Measurements from ENCODE around the gene PNISR.

DNA sequence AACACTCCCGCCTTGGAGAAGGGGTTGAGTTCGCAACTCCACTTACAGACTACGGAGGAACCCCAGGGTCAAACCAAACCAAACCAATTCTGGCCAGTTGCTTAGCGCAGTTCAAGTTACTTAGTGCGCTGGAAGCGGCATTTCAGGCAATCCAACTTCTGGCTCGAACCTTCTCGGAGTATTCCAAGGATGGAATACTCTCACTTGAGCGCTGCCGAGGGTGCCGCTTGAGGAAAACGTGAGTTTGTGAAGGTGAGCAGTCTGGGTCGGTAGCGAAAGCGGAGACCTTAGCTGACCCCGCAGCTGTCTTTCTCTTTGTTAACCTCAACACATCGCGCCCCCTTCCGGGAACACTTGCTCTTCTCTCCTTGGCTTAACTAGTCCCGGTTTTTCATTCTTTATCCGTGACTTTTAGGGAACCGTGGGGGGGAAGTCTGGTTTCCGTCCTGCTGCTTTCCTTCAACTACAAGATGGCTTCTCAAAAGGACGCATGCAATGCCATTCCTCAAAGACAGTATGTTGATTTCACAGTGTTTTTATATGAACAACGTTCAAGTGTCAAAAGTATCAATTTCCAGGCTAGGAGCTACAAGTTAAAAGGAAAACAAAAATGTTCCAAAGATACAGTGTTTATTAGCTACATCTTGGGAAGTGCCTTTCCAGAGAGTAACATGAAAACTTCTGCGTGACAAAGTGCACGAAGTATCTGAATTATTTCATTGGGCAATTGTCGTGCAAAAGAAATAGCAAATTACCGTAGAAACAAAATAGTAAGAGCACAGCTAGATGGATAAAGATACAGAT lies 741 bp upstream of the PNISR start:
- TF ChIP-seq, protein P1, sequence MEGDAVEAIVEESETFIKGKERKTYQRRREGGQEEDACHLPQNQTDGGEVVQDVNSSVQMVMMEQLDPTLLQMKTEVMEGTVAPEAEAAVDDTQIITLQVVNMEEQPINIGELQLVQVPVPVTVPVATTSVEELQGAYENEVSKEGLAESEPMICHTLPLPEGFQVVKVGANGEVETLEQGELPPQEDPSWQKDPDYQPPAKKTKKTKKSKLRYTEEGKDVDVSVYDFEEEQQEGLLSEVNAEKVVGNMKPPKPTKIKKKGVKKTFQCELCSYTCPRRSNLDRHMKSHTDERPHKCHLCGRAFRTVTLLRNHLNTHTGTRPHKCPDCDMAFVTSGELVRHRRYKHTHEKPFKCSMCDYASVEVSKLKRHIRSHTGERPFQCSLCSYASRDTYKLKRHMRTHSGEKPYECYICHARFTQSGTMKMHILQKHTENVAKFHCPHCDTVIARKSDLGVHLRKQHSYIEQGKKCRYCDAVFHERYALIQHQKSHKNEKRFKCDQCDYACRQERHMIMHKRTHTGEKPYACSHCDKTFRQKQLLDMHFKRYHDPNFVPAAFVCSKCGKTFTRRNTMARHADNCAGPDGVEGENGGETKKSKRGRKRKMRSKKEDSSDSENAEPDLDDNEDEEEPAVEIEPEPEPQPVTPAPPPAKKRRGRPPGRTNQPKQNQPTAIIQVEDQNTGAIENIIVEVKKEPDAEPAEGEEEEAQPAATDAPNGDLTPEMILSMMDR (IDR thresholded peaks at IDR 0.05) = peak; percentile 78
- TF ChIP-seq POLR2AphosphoS5 (IDR thresholded peaks at IDR 0.05; ENCODE audit: low read depth, low read length) (no peak; the same call in 1 of the 2 replicates), TCF7L2 (IDR thresholded peaks at IDR 0.05; ENCODE audit: low read depth, low read length) (peak; percentile 36; the same call in 1 of the 2 replicates), SIN3A (IDR thresholded peaks at IDR 0.05; ENCODE audit: borderline replicate concordance, insufficient read depth, low read depth, low read length) (no peak)
- TF ChIP-seq, protein P2, sequence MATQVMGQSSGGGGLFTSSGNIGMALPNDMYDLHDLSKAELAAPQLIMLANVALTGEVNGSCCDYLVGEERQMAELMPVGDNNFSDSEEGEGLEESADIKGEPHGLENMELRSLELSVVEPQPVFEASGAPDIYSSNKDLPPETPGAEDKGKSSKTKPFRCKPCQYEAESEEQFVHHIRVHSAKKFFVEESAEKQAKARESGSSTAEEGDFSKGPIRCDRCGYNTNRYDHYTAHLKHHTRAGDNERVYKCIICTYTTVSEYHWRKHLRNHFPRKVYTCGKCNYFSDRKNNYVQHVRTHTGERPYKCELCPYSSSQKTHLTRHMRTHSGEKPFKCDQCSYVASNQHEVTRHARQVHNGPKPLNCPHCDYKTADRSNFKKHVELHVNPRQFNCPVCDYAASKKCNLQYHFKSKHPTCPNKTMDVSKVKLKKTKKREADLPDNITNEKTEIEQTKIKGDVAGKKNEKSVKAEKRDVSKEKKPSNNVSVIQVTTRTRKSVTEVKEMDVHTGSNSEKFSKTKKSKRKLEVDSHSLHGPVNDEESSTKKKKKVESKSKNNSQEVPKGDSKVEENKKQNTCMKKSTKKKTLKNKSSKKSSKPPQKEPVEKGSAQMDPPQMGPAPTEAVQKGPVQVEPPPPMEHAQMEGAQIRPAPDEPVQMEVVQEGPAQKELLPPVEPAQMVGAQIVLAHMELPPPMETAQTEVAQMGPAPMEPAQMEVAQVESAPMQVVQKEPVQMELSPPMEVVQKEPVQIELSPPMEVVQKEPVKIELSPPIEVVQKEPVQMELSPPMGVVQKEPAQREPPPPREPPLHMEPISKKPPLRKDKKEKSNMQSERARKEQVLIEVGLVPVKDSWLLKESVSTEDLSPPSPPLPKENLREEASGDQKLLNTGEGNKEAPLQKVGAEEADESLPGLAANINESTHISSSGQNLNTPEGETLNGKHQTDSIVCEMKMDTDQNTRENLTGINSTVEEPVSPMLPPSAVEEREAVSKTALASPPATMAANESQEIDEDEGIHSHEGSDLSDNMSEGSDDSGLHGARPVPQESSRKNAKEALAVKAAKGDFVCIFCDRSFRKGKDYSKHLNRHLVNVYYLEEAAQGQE (IDR thresholded peaks at IDR 0.05; ENCODE audit: insufficient read depth in 1 of 2, low read depth in 2 of 2, low read length in 1 of 2) = no peak

Measured in Panc1 (cell line).